Right renal pelvis (tissue), 4 donors: ENCODE results near the gene ZFHX3. TPM values are rescaled to one million over a fixed set of nuclear protein-coding genes. Genes with fewer than 3 reads are reported as not detected.

ENCODE experiments used
- DNase-seq, 4 donors: peaks; one replicate each; pipeline ENCODE4 v3.0.0-alpha.2; 2013; ENCODE audit warnings: low read depth in 4 of 4, low spot score in 3 of 4, missing footprints in 1 of 4
- polyA plus RNA-seq, 4 donors: library from polyadenylated mRNA; unstranded; fragments of 120-200 nt; gene quantifications; one replicate each; pipeline ENCODE4 v1.2.1, GENCODE V29; 2013; ENCODE audit not compliant: insufficient read length in 4 of 4

ZFHX3 gene
- polyA plus RNA-seq, 4 donors = 18.0 to 22.2 (median 19.4) TPM

DNA sequence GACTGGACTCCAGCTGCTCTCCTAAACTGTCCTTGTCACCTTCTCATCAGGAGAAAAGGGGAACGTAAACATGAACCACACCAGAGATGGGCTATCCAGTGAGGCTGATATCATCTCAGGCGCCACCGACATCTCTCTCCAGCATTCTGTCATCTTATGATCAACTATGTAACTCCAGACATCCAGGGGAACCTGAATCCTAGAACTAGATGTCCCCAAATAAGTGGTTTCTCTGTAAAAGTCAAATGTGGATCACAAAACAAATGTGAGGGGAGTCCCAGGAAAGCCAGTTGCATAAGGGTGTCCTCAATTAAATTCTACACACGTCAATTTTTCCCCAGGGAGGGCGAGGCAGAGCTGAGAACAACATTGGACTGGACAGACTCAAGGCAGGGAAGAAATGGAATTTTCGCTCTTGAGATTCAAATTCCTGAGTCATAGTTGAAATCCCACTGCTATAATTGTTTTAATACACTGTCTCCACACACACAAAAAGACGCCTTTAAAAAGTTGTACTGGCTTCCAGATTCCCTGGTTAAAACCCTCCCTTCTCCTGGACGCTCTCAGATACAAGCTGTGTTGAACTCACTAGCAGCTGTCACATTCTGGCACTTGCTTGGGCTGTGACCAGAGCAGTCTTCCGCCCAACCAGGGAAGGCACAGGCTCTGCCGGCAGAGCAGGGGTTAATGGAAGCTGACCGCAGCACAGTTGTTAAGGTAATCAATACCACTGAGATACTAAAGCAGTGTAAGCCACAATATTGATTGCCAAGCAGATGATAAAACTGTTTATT lies 62.6 kb downstream of the ZFHX3 start:
- no peak for DNase-seq

DNA sequence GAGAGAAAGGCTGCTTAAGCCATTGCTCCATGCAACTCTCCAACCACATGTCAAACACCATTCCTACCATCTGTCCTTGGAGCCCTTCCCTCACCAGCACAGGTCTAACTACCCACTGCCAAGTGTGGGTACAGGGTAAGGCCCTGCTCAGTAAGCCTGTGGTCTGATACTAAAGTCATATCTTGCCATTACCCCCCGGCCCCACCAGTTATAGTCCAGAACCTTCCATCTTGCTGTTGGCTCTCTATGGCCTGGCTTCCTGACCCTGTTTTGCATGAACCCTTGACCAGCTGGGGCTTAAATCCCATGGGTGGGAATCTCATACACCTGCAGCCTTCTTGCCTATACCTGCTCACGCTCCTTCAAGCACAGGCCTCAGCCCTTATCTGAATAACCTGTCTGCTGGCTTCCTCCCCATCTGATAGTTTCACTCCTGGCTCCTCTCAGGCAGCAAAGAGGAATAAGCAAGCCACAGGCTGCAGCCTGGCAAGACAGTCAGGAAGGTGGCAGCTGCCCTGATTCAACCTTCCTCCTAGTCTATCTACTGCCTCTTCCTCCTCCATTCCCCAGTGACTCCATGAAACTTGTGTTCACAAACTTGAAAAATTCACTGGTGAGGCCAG lies 64.1 kb downstream of the ZFHX3 start:
- DNase-seq = no peak

DNA sequence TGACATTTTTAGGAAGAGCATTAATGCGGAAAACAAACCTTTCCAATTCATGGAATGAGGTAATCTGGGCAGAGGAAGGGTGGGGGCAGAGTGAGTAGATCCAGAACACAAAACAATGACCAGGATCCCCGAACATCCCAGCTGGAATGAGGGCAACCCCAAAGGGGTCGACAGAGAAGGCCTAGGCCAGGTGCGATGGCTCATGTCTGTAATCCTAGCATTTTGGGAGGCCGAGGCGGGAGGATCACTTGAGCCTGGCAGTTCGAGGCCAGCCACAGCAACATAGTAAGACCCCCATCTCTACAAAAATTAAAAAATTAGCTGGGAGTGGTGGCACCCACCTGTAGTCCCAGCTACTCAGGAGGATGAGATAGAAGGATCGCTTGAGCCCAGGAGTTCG lies 64.7 kb downstream of the ZFHX3 start:
- no peak for DNase-seq

DNA sequence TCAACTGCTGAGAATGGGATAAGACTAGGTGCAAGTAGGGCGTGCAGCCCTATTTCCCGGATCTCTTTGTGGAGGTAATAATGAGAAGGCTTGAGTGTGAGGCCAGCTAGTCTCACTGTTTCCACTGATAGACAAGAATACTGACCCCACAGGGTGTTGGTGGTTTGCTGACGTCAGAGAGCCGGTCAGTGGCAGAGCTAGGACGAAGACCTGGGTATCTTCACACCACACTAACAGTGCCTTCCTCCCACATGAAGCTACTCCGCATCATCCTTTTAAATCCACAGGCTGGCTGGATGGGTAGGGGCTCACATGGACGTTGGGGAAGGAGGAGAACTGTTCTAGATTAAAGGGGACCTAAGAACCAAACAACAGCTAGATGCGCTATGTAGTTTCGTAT lies 68.0 kb downstream of the ZFHX3 start:
- no peak for DNase-seq

DNA sequence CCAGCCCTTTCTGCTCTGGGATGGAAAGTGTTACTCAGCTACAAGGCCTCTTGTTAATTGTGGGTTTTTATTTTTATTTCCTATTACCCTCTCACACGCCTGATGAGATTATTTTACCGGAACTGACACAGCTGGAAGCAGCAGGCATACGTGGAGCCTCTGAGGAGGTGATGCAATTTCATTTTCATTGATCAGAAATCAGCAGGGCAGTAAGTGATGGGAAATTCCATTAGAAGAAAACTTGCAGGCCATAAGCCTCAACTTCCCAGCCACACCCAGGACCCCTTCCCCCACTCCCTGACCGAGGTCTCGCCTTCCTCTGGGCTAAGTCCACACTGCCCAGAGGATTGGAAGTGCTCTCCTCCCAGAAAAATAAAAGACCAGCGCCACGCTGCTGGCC lies 69.7 kb downstream of the ZFHX3 start:
- no peak for DNase-seq

DNA sequence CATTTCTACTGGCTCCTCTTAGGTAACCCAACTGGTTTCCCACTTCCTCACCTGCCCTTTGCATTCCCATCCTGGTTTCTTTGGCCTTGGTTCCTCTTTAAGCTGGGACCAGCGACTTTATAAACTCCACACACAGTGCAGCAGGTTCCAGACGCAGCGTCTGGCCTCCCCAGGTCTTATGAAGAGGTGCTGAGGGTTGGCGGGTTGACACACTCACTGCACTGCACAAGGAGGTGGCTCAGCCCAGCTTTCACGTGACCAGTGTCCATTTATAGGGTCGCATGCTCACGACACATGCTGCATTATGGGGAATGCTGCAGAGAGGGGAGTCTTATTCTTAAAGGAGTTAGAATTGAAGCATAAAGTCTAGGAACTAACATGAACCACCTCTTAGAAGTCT lies 70.8 kb downstream of the ZFHX3 start:
- no peak for DNase-seq

DNA sequence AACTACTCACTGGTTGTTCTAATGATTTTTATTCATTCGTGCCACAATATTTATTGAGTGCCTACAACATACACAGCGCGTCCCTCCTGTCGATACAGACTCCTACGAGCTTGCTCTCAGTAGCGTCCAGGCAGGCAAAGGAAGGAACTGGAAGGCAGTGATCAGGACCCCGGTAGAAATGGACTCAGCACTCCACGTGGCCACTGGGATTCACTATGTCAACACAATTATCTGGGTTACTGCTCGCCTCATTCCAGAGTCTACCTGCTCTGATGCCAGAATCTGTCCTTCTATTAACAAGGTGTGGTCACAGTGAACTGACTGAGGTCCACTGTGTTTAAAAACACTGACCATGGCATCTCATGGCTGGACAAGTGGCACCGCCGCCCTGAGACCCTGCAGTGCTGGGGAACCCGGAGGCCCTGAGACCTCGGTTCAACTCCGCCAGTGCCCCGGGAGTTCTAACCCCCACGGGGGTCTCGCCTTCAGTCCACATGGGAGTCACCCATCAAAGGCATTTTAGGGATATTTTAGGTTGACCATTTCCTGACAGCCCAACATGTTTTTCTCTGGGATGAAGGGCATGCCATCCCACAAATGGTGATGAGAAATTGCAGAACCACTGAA lies 71.4 kb downstream of the ZFHX3 start:
- no peak for DNase-seq

DNA sequence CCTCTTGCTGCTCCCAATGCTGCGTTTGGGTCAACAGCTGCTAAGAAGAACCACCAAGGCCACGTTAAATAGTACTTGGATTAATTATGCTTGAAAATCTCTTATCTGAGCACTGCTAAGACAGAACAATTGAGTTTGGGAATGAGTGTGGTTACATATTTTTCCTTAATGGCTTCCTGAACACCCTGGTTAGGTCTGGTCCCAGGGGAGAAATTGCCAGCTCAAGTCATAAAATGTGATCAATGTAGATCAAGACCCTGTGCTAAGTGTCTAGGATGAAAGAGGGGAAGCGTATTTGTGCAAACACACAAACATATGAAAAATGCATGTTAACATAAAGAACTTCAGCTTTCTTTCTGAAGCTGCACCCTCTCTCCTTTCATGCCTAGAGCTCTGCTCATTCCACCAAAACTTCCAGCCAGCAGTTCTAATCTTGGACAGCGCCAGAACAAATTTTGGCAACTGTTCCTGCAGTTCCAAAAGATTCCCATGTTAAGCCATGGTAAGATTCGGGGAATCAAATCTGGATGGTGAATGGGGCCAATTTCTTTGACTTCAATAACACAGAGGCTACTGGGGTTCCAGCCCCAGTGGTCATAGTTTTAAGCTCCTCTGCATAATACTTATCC lies 72.0 kb downstream of the ZFHX3 start:
- DNase-seq = no peak

DNA sequence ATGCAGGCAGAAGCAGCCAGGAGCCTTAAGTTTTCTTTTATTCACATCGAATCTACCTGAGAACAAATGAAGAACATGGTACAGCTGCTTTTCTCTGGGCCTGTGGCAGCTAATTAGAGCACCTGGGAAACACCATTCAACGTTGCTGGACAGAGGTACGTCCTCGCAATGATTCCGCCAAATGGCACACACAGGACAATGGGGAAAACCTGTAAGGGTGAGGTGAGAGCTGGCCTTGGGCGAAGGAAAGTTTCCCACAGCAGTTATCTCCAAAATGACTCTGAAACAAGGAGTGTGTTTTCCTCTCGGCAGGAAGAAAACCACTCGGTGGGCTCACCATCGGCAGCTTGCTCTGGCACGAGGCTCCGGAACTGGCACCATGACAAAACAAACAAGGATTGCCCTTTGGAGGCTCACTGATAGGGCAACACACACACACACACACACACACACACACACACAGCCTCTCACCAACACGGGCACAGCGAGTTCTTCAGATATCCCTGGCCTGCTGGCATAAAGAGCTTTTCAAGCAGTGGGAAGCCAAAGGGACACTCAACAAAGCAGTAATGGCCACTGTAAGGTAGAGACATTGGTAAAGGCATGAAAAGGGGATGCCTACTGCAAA lies 73.7 kb downstream of the ZFHX3 start:
- DNase-seq = no peak

DNA sequence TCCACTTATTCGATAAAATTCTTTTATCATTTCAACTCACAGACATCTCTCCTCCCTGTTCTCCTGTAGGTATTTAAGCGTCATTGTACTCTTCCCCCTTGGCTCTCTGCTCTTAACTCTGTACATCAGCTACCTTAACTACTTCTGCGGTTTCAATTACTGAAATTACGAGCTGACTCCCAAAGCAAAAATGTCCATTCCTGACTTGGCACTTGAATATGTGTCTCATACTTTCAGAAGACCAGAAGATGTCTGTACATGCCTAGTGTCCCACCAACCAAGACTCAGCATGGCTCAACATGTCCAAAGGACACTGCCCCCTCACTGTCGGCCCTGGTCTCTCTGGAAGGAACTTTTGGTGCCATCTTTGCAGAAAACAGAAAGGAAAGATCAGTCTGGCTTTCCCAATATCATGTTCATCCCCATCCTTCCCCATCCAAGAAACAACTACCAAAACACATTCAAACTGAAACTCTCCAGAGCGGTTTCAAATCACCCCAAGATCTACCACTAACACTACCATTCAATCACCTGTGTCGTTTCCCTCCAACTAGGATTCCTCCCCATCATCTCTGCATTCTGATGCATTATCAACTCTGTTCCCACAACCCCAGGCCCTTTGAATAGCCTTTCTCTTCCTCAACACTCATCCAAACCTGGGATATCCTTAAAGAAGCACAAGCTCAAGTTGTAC lies 74.9 kb downstream of the ZFHX3 start:
- DNase-seq = no peak

DNA sequence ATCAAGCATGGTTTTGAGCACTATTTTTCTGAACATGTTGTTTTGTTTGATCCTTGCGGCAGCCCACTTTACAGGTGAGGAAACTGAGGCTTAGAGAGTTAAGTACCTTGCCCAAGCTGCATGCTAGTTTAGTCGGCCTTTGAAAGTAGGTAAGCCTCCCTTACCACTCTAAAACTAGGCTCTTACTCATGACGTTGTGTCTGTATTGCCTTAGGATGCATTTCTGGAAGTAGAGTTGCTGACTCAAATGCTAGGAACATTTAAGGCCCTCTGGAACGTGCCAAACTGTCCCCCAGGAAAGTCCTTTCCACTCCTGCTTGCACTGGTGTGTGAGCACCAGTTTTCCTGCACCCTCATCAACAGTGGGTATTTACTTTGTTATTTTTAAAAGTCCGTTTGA lies 76.6 kb downstream of the ZFHX3 start:
- no peak for DNase-seq

DNA sequence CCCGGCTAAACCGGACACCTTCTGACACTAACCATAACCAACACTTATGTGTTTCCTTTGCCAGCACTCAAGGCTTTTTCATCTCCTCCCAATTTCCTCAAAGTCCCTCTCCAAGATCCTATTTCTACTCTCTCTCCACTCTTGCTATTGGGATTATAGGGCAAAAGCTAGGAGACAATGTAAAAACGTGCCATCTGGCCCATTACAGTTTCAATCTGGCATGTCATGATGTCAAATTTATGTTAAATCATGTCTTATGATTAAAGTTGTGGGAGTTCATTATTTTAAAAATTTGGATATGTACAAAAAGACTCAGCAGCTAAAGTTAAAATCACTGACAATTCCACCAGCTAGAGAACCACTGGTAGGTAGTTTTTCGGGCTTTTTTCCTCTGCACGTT lies 77.3 kb downstream of the ZFHX3 start:
- DNase-seq = no peak

DNA sequence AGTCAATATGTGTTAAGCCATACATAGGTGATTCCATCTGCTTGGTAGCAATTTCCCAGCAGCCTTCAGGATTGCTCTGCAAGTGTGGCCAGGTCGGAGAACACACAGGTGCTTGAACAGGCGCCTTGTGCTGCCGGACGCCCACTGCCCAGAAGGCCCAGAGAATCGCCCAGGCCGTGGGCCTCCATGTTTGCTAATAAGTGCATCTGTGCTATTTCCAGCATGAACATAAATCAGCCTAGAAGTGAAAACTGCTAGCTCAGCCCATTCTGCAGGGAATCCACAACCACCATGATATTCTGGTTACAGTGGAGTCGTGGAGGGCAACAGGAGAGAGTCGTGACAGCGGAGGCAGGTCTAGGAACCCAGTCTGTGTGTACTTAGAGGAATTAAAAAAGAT lies 78.1 kb downstream of the ZFHX3 start:
- DNase-seq = no peak

DNA sequence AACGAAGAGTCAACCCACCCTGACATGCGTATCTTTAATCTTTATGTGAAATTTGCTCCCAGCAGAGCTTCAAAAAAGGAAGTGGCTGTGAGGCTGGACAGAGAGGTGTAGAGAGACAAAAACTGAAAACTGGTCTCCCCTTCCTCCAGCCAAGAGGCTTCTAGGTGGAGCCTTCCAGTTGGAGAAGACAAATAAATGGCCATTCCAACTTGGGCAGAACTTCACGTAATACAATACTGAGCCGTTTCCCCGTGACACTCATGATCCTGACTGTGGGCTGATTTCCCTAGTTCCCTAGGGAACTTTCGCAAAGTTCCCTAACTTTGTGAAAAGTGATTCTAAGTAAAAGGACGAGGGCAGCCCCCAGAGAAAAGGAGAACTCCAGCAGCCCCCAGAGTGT lies 78.8 kb downstream of the ZFHX3 start:
- DNase-seq = no peak

DNA sequence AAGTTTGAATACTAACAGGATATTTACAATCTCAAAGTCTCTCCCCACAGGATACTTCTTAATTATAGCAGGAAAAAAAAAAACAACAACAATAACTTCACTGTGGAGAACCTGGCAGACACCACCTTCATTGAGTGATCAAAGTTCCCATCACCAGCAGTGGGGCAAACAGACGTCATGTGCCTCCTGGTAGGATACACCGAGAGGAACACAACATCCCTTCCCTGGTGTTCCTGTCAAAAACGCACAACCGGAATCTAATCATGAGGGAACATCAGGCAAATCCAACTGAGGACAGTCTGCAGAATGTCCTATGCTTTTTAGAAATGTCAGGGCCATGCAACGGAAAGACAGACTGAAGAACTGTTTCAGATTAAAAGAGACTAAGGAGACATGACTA lies 80.0 kb downstream of the ZFHX3 start:
- DNase-seq = no peak

DNA sequence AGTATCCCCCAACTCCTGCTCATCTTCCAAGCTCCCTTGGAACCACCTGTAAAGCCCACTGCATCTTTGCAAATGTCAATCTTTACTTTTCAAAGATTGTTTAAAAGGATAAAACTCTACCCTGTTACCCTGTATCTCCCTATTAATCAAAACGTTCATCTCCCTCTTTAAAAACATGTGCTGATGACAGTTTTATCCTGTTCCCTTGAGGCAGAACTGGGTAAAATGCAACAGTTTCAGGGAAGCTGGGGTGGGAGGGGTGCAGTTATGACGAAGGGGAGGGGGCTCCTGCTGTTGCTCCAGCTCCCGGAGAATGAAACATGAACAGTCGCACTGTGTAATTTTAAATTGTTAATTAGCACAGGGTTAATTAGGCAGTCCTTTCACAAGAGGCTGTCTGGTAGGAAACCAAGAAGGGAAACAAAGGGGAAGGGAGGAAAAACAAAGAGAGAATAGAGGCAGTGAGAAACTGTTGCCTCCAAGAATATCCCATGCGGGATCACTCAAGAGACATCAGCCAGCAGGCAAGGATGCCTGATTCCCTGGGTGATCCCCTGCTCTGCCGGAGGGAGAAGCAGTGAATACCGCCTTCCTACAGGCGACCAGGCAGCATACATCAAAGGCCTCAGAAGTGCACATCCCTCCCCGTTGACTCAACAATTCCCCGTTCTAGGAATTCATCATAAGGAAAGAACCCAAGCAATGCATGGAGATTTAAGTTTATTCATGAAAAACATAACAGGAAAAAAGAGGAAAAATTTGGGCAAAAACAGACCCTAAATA lies 84.2 kb downstream of the ZFHX3 start:
- DNase-seq = no peak

DNA sequence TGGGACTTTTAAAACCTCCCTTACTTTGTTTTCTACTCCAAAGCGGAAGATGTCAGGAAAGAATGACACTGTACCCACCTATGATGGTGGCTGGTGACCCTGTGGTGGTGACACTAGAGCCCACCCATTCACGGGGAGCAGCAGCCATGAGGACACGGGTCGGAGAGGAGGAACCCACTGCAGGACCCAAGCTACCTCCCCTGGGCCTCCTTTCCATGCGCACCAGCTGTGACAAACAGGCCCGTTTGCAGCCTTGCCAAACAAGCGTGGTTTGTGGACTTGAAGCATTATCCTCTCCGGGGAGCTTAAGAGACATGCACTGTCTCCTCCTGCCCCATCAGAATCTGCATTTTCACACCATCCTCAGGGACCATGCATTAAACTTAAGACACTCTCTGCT lies 85.6 kb downstream of the ZFHX3 start:
- no peak for DNase-seq

DNA sequence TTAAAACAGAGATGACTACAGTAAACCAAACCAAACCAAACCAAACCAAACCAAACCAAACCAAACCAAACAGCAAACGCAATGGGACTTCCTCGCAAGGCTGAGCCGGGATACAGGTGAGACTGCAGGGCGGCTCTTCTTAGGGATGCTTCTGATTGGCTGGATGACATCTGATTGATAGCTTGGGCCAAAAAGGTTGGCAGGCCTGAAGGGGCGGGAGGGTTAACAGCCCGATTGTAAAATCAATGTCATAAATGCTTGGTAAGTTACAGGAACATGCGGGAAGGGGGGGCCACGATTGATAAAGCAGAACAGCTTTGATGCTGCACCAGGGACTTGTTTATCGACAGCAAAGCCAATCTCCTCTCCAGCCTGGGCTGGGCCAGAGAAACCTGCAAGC lies 86.1 kb downstream of the ZFHX3 start:
- DNase-seq = no peak

DNA sequence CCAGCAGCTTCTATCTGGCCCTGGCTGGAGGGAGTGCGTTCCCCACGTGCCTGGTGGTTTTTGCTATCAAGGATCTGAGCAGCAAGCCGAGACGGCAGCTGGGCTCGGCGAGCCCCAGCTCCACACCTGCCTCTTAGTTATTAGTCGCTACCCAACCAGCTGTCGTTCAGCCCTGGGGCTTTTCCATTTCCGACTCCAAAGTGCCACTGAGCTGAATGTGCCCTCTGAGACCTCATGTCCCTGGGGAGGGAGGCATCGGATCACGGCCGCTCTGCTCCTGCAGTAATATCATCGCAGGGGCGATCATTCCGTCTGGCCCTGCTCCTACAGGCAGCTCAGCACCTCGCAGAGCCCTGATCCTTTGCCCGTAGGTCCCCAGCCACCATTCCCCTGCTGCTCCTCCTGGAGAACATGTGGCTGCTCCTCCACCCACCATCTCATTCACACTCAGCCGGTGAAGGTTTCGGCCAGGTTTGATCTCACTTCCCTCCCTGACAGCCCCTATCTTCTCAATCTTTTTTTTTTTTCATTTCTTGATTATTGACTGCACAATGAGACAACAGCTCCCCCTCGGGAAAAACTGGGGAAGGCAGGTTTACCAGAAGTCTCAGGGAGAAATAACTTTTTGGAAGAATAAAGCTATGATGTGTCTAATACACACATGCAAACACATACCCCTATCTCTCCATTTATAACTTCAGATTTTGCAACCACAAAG lies 86.7 kb downstream of the ZFHX3 start:
- DNase-seq = no peak
